ENCODE results near the gene ADRA2C.

Gene ADRA2C

DNA sequence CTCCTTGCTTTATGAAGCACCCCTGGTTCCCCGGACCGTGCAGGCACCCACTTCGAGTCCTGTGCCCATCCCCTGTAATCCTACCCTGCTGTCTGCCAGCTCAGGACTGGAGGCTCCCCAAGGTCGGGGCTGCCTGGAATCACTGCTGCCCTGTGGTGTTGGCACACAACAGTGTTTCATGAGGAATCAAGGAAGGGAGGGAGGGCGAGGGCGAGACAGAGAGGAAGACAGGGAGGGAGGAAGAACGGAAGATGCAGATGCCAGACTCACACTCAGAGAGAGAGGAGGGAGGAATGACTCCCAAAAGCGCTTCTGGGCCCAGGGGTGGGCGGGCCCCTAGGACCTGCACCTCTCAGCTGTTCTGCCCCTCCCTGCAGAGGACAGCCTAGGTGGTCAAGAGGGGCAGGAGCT is 42.9 kb upstream of the ADRA2C start:
- Histone ChIP-seq H3K36me3 (no peaks in the 10 kb centered on the region), H3K4me3 (no peak overlapping the region), H3K4me1 (peaks cover 4 to 69% (median 47%) of the 10 kb centered on the region in 4 donors), H3K27ac (peak overlapping the region; percentile 76 to 78), H3K27me3 (peaks cover 0 to 18% of the 10 kb centered on the region in 2 donors), H3K9me3 (peaks cover 0 to 6% (median 4%) of the 10 kb centered on the region in 3 donors)
- TF ChIP-seq, protein P1, sequence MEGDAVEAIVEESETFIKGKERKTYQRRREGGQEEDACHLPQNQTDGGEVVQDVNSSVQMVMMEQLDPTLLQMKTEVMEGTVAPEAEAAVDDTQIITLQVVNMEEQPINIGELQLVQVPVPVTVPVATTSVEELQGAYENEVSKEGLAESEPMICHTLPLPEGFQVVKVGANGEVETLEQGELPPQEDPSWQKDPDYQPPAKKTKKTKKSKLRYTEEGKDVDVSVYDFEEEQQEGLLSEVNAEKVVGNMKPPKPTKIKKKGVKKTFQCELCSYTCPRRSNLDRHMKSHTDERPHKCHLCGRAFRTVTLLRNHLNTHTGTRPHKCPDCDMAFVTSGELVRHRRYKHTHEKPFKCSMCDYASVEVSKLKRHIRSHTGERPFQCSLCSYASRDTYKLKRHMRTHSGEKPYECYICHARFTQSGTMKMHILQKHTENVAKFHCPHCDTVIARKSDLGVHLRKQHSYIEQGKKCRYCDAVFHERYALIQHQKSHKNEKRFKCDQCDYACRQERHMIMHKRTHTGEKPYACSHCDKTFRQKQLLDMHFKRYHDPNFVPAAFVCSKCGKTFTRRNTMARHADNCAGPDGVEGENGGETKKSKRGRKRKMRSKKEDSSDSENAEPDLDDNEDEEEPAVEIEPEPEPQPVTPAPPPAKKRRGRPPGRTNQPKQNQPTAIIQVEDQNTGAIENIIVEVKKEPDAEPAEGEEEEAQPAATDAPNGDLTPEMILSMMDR (IDR thresholded peaks at IDR 0.05): no peak
- DNase-seq: peak in 1 of 2 donors; percentile 85
- intact Hi-C loops (cut with DNase I; ENCODE audit: low total_unique reads): no loop called here

DNA sequence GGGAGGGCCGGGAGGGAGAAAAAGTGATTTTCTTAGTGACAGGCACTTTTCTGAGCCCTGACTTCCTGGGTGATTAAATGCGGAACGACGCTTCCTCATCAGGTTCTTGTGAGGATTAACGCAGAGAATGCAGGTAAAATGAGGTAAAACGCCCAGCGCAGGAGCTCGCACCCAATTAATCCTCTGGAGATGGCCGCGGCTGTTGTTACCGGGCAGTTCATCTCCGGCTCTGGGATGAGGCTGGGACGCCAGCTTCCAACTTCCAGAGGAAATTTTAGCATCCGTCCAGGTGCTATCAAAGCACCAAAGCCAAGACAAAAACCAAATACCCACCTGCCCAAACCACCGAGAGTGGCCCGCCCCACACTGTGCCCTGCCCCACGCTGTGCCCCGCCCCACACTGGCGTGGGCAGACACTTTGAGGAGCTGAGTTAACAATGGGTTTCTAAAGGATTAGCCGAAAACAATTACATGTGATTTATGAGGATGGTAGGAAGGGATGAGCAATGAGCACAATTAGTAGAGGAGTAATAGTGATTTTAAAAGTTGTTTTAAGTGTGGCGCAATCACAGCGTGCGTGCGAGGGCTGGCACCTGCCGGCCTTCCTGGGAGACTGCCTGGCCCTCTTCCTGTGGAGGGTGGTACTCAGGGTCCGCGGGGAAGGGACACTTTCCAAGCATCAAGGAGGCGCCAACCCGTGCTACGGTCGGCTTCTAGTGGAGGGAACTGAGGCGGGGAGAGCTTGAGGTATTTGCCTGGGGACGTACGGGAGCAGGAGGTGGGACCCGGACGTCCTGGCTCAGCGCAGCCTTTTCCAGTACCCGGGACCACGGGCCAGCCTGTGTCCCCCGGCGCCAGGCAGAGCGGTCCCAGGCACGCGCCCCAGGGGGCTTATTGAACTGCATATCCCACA is 41.6 kb upstream of the ADRA2C start:
- TF ChIP-seq, protein P1 (IDR thresholded peaks at IDR 0.05): no peak
- Histone ChIP-seq H3K9me3 (no peaks in the 10 kb centered on the region), H3K36me3 (no peaks in the 10 kb centered on the region), H3K27me3 (peaks cover 0 to 22% of the 10 kb centered on the region in 2 donors), H3K4me1 (peaks cover 4 to 83% (median 47%) of the 10 kb centered on the region in 4 donors), H3K27ac (peak overlapping the region; percentile 76 to 78), H3K4me3 (no peak overlapping the region)
- intact Hi-C loops (cut with DNase I; ENCODE audit: low total_unique reads): no loop called here
- DNase-seq: no peak

DNA sequence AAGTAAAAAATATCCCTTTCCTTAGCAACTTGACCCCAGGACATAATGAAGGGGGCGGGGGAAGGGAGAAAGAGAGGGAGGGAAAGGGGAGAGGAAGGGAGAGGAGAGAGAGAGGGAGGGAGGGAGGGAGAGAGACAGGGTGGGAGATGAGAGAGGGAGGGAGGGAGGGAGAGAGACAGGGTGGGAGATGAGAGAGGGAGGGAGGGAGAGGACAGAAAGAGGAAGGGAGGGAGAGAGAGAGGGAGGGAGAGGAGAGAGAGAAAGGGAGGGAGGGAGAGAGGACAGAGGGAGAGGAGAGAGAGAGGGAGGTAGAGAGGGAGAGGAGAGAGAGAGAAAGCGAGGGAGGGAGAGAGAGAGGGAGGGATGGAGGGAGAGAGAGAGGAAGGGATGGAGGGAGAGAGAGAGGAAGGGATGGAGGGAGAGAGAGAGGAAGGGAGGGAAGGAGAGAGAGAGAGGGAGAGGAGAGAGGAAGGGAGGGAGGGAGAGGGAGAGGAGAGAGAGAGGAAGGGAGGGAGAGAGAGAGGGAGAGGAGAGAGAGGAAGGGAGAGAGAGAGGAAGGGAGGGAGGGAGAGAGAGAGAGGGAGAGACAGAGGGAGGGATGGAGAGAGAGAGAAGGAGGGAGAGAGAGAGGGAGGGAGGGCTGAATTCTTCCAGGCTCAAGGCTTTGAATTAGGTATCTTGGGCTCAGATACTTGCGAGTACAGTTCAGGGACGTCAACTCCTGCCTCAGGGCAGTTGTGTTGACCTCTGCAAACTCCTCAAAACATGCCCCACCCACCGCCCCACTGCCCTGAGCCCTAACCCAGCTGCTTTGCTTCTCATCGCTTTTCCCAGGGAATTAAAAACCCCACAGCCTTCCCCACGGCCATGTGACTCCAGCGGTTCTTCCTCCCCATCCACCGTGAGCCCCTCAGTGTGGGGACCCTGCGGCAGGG is 40.0 kb upstream of the ADRA2C start:
- H3K4me1 ChIP-seq: peaks cover 4 to 84% (median 45%) of the 10 kb centered on the region in 4 donors
- no peak for DNase-seq
- H3K36me3 ChIP-seq: no peaks in the 10 kb centered on the region
- peaks cover 0 to 22% of the 10 kb centered on the region in 2 donors for H3K27me3 ChIP-seq
- no peak overlapping the region for H3K4me3 ChIP-seq
- peak overlapping the region; percentile 6 to 33 for H3K27ac ChIP-seq
- no peaks in the 10 kb centered on the region for H3K9me3 ChIP-seq
- intact Hi-C loops (cut with DNase I; ENCODE audit: low total_unique reads): no loop called here
- TF ChIP-seq, protein P1 (IDR thresholded peaks at IDR 0.05): no peak

DNA sequence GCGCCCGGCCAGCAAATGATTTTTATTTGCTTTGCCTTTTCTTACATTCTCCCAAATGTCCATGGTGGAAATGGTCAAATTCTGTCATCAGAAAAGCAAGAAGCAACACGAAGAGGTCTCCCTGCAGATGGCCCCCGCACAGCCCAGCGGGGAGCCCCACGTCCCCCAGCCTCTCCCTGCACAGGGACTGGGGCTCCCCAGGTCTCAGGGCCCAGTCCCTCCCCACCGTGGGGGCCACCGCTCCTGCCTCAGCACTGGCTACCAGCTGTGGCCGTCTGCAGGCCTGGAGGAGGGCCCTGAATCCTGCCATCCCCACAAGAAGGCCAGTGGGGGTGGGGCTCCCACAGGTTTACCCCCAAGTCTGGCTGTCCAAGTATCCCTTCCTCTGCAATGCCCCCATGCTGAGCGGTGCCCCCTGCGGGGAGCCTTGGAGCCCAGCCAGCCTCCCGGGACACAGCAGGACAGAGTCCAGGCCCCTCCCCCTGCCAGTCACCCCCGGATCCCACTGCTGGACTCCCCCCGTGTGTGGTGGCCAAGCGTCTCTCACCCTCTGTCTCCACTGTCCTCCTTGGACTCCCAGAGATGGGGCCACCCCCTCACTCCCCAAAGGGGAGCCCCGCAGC is 38.2 kb upstream of the ADRA2C start:
- H3K36me3 ChIP-seq: no peaks in the 10 kb centered on the region
- peaks cover 0 to 22% of the 10 kb centered on the region in 2 donors for H3K27me3 ChIP-seq
- no peak for DNase-seq
- no peak overlapping the region for H3K4me3 ChIP-seq
- H3K4me1 ChIP-seq: peaks cover 0 to 67% (median 32%) of the 10 kb centered on the region in 4 donors
- intact Hi-C loops (cut with DNase I; ENCODE audit: low total_unique reads): no loop called here
- TF ChIP-seq, protein P1 (IDR thresholded peaks at IDR 0.05): no peak
- H3K27ac ChIP-seq: peak overlapping the region in 1 of 2 donors; percentile 6
- no peaks in the 10 kb centered on the region for H3K9me3 ChIP-seq
